OCI-LY7 (cell line): ENCODE results near the gene SYPL1.

Source experiments
- EZH2phosphoT487 ChIP-seq: fragments of 200-600 bp; sonication (generic); IDR thresholded peaks from 2 replicates; pipeline ENCODE4 v1.6.1; 2018; ENCODE audit warnings: low read depth, borderline replicate concordance, mild to moderate bottlenecking, mixed run types, antibody characterized with exemption, low read length, moderate library complexity, mixed read lengths
- TF ChIP-seq, protein P1 (sequence below): fragments of 200-600 bp; sonication (generic); conservative IDR thresholded peaks from 2 replicates; pipeline ENCODE4 v1.5.1; 2014; ENCODE audit warnings: mild to moderate bottlenecking, antibody characterized with exemption, low read length, moderate library complexity, mixed read lengths

DNA sequence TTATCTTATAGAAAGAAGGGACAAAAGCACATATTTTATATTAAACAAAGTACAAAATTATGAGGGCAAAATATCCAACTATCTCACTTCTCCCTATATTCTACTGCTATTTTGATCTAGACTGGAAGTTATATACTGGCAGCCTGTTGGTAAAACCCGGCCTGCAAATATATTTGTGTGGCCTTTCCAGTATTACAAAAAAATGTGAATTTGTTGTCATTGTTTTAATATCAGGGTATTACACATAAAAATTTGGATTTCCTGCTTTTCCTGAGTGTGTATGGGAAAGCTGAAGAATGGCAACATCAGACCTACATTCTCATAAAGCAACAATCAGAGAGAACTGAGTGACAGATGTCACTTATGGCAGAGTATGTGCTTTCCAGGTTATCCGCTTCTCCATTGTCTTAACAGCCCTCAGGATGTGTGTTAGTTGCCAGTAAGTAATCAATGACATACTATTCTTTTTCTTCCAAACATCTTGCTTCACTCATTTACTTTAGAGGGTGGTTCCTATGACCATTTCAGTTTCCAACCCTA, 7.3 kb downstream of the SYPL1 start:
- TF ChIP-seq, protein P1, sequence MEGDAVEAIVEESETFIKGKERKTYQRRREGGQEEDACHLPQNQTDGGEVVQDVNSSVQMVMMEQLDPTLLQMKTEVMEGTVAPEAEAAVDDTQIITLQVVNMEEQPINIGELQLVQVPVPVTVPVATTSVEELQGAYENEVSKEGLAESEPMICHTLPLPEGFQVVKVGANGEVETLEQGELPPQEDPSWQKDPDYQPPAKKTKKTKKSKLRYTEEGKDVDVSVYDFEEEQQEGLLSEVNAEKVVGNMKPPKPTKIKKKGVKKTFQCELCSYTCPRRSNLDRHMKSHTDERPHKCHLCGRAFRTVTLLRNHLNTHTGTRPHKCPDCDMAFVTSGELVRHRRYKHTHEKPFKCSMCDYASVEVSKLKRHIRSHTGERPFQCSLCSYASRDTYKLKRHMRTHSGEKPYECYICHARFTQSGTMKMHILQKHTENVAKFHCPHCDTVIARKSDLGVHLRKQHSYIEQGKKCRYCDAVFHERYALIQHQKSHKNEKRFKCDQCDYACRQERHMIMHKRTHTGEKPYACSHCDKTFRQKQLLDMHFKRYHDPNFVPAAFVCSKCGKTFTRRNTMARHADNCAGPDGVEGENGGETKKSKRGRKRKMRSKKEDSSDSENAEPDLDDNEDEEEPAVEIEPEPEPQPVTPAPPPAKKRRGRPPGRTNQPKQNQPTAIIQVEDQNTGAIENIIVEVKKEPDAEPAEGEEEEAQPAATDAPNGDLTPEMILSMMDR, result no peak
- TF ChIP-seq EZH2phosphoT487, result no peak
